GM12878 (cell line): ENCODE results near the gene ZBED5. TPM values are rescaled to one million over a fixed set of nuclear protein-coding genes. Genes with fewer than 3 reads are reported as not detected.

Experiments
- CBX3 ChIP-seq: fragments of 200-600 bp; sonication (generic); IDR thresholded peaks from 2 replicates; pipeline ENCODE4 v1.6.1; 2016; ENCODE audit warnings: low read depth, borderline replicate concordance
- CBX5 ChIP-seq: sonication (generic); IDR thresholded peaks from 2 replicates; pipeline ENCODE4 v1.6.1; 2016; ENCODE audit warnings: low read depth, moderate library complexity, mild to moderate bottlenecking, inconsistent platforms
- CHD1 ChIP-seq: IDR thresholded peaks from 2 replicates; pipeline ENCODE4 v1.6.1; 2012; ENCODE audit warnings: low read depth, low read length, improper control_type of control experiment
- CHD2 ChIP-seq: IDR thresholded peaks from 2 replicates; pipeline ENCODE4 v1.6.1; 2011; ENCODE audit warnings: low read depth, low read length, improper control_type of control experiment, borderline replicate concordance
- EGR1 ChIP-seq, 2 experiments: IDR thresholded peaks; 1 replicate in 1 of 2; 2 replicates in 1 of 2; pipeline ENCODE4 v1.6.1; 2011 to 2012; ENCODE audit warnings: low read depth in 2 of 2, low read length in 2 of 2, borderline replicate concordance in 1 of 2, mild to moderate bottlenecking in 1 of 2, moderate library complexity in 1 of 2
- GABPA ChIP-seq: IDR thresholded peaks from 2 replicates; pipeline ENCODE4 v1.6.1; 2014; ENCODE audit warnings: antibody characterized with exemption, low read depth, mild to moderate bottlenecking, inconsistent platforms
- HDAC6 ChIP-seq: fragments of 200-600 bp; sonication (generic); IDR thresholded peaks from one replicate; pipeline ENCODE4 v1.8.0; 2017; ENCODE audit warnings: antibody characterized with exemption; ENCODE audit not compliant: unreplicated experiment
- IKZF1 ChIP-seq: fragments of 450-650 bp; conservative IDR thresholded peaks from 2 replicates; pipeline ENCODE4 v1.6.1; 2017; ENCODE audit warnings: antibody characterized with exemption, mild to moderate bottlenecking
- IRF3 ChIP-seq: fragments of 450-650 bp; IDR thresholded peaks from 2 replicates; pipeline ENCODE4 v1.6.1; 2014; ENCODE audit warnings: mild to moderate bottlenecking
- JUND ChIP-seq: IDR thresholded peaks from 2 replicates; pipeline ENCODE4 v1.6.1; 2012; ENCODE audit warnings: low read depth, mild to moderate bottlenecking, low read length, improper control_type of control experiment, moderate library complexity
- KDM1A ChIP-seq: fragments of 200-600 bp; sonication (generic); IDR thresholded peaks from 2 replicates; pipeline ENCODE4 v1.6.1; 2016; ENCODE audit warnings: borderline replicate concordance
- KLF5 ChIP-seq: fragments of 450-650 bp; IDR thresholded peaks from 2 replicates; pipeline ENCODE4 v1.6.1; 2014; ENCODE audit warnings: mild to moderate bottlenecking; ENCODE audit not compliant: partially characterized antibody
- MYC ChIP-seq: IDR thresholded peaks from 2 replicates; pipeline ENCODE4 v1.6.1; 2011; ENCODE audit warnings: mild to moderate bottlenecking, low read length, moderate library complexity, inconsistent platforms; ENCODE audit not compliant: insufficient read depth, insufficient replicate concordance, insufficient read length, severe bottlenecking
- NBN ChIP-seq: fragments of 450-650 bp; IDR thresholded peaks from 2 replicates; pipeline ENCODE4 v1.6.1; 2016
- NFYA ChIP-seq: IDR thresholded peaks from 2 replicates; pipeline ENCODE4 v1.6.1; 2011; ENCODE audit warnings: low read depth, mild to moderate bottlenecking, low read length, improper control_type of control experiment, borderline replicate concordance
- PAX5 ChIP-seq: IDR thresholded peaks from 2 replicates; pipeline ENCODE4 v1.6.1; 2011; ENCODE audit warnings: low read depth, low read length, borderline replicate concordance
- POLR2A ChIP-seq: IDR thresholded peaks from 2 replicates; pipeline ENCODE4 v1.6.1; 2011; ENCODE audit warnings: low read depth, mild to moderate bottlenecking, low read length
- RAD51 ChIP-seq: fragments of 450-650 bp; IDR thresholded peaks from 2 replicates; pipeline ENCODE4 v1.6.1; 2016; ENCODE audit warnings: moderate library complexity, mild to moderate bottlenecking, inconsistent platforms
- RB1 ChIP-seq: fragments of 450-650 bp; formaldehyde crosslinking; IDR thresholded peaks from 2 replicates; pipeline ENCODE4 v1.6.1; 2017; ENCODE audit warnings: mild to moderate bottlenecking, borderline replicate concordance
- SIX5 ChIP-seq: IDR thresholded peaks from 2 replicates; pipeline ENCODE4 v1.6.1; 2011; ENCODE audit warnings: mild to moderate bottlenecking, low read depth, low read length, moderate library complexity; ENCODE audit not compliant: severe bottlenecking
- SP1 ChIP-seq: IDR thresholded peaks from one replicate; pipeline ENCODE4 v1.6.1; 2011; ENCODE audit warnings: low read depth, low read length
- SUPT20H ChIP-seq: IDR thresholded peaks from 2 replicates; pipeline ENCODE4 v1.6.1; 2011; ENCODE audit warnings: low read depth, mild to moderate bottlenecking, low read length, moderate library complexity, borderline replicate concordance; ENCODE audit not compliant: control insufficient read depth
- ZBED1 ChIP-seq: IDR thresholded peaks from 2 replicates; pipeline ENCODE4 v1.6.1; 2016; ENCODE audit warnings: borderline replicate concordance
- ZNF24 ChIP-seq: fragments of 450-650 bp; IDR thresholded peaks from 2 replicates; pipeline ENCODE4 v1.6.1; 2017; ENCODE audit warnings: antibody characterized with exemption, mild to moderate bottlenecking
- ZSCAN29 ChIP-seq: fragments of 450-650 bp; IDR thresholded peaks from 2 replicates; pipeline ENCODE4 v1.6.1; 2017; ENCODE audit warnings: mild to moderate bottlenecking, moderate library complexity
- ZZZ3 ChIP-seq: IDR thresholded peaks from 2 replicates; pipeline ENCODE4 v1.6.1; 2011; ENCODE audit warnings: low read depth; ENCODE audit not compliant: control insufficient read depth, insufficient read length
- polyA plus RNA-seq, 11 experiments: library from polyadenylated mRNA; depleted of rRNA in 4 of 11; unstranded in 6 of 11; stranded (reverse) in 5 of 11; fragments of >200 nt; fragmentation: Nextera tagmentation in 4 of 11; fragmentation: Illumina TruSeq in 1 of 11; extraction: Ambion mirVana in 4 of 11; extraction: Trizol in 1 of 11; gene quantifications; 1 replicate in 1 of 11; 2 replicates in 10 of 11; pipeline versions ENCODE4 v1.2.1 to v1.2.3, GENCODE V29; 2011 to 2016; ENCODE audit warnings: inconsistent platforms in 2 of 11, missing spikeins in 2 of 11, low read depth in 1 of 11
- total RNA-seq, 4 experiments: library from RNA; depleted of rRNA in 3 of 4; stranded (reverse); fragments of >200 nt in 3 of 4; fragmentation: Illumina TruSeq in 1 of 4; extraction: Trizol in 1 of 4; gene quantifications; 2 replicates each; pipeline versions ENCODE4 v1.2.1 to v1.2.3, GENCODE V29; 2013 to 2021
- TF ChIP-seq, protein P1 (sequence below): IDR thresholded peaks from 2 replicates; pipeline ENCODE4 v1.6.1; 2012; ENCODE audit warnings: low read depth, low read length, improper control_type of control experiment
- TF ChIP-seq, protein P2 (sequence below): fragments of 150-350 bp; IDR thresholded peaks from 2 replicates; pipeline ENCODE4 v1.6.1; 2016; ENCODE audit warnings: low read depth, low read length

Gene ZBED5
- total and polyA plus RNA-seq, 10 of the 15 experiments (the other 5 are each of a cell fraction or from before 2014, with no cell fraction given): 27.3 to 86.8 (median 37.6) TPM

DNA sequence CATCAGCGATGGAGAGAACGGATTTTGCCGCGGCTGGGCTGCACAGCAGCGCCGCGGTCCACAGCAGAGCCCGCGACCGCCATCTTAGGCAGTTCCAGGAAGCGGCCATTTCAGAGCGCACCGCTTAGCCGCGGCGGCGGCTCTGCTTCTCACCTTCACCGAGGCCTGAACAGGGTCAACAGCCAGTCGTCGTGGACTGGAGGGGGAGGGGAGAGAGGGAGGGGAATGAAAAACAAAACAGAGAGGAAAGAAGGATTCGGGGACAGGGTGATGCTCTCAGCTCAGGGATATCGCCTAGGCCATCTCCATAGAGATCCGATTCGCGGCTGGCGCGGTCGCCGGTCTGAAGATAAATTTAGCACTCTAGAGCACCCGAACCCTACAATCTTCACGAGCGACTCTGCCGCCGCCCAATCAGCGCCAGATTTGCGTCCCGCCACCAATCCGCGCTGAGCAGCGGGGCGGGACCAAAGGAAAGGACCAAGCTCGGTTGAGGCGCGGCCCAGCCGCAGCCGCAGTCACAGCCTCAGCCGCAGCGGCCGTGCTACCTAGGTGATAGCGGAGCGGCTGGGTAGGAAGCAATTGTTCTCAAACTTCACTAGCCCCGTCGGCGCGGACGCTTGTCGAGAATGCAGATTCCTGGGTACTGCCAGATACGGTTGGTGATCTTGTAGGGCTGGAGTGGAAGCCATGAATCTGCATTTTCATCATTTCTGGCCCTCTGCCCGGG is at the start of gene ZBED5 (continued):
- TF ChIP-seq KDM1A: no peak
- no peak for TF ChIP-seq ZNF24
- no peak for TF ChIP-seq GABPA
- TF ChIP-seq SUPT20H: no peak
- peak; percentile 90 for TF ChIP-seq IKZF1
- peak; percentile 89; the same call in 1 of the 2 replicates for TF ChIP-seq RB1
- TF ChIP-seq, protein P1, sequence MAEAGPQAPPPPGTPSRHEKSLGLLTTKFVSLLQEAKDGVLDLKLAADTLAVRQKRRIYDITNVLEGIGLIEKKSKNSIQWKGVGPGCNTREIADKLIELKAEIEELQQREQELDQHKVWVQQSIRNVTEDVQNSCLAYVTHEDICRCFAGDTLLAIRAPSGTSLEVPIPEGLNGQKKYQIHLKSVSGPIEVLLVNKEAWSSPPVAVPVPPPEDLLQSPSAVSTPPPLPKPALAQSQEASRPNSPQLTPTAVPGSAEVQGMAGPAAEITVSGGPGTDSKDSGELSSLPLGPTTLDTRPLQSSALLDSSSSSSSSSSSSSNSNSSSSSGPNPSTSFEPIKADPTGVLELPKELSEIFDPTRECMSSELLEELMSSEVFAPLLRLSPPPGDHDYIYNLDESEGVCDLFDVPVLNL: no peak
- TF ChIP-seq CHD2: peak; percentile 89
- TF ChIP-seq SP1: peak; percentile 96
- no peak for TF ChIP-seq SIX5
- peak; percentile 6 for TF ChIP-seq KLF5
- TF ChIP-seq CBX5: peak; percentile 50; the same call in 1 of the 2 replicates
- TF ChIP-seq NBN: peak; percentile 98
- TF ChIP-seq JUND: no peak
- TF ChIP-seq, protein P2, sequence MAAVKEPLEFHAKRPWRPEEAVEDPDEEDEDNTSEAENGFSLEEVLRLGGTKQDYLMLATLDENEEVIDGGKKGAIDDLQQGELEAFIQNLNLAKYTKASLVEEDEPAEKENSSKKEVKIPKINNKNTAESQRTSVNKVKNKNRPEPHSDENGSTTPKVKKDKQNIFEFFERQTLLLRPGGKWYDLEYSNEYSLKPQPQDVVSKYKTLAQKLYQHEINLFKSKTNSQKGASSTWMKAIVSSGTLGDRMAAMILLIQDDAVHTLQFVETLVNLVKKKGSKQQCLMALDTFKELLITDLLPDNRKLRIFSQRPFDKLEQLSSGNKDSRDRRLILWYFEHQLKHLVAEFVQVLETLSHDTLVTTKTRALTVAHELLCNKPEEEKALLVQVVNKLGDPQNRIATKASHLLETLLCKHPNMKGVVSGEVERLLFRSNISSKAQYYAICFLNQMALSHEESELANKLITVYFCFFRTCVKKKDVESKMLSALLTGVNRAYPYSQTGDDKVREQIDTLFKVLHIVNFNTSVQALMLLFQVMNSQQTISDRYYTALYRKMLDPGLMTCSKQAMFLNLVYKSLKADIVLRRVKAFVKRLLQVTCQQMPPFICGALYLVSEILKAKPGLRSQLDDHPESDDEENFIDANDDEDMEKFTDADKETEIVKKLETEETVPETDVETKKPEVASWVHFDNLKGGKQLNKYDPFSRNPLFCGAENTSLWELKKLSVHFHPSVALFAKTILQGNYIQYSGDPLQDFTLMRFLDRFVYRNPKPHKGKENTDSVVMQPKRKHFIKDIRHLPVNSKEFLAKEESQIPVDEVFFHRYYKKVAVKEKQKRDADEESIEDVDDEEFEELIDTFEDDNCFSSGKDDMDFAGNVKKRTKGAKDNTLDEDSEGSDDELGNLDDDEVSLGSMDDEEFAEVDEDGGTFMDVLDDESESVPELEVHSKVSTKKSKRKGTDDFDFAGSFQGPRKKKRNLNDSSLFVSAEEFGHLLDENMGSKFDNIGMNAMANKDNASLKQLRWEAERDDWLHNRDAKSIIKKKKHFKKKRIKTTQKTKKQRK: no peak
- 0 out of 3 replicates have a peak, but pooled peaks of 1 of the 2 experiments have one; percentile 49 for TF ChIP-seq EGR1 (IDR thresholded peaks at IDR 0.05; ENCODE audit: borderline replicate concordance in 1 of 2, low read depth in 2 of 2, low read length in 2 of 2)
- TF ChIP-seq RAD51: no peak
- peak; percentile 50; the same call in 1 of the 2 replicates for TF ChIP-seq CHD1
- peak; percentile 84 for TF ChIP-seq POLR2A
- no peak for TF ChIP-seq MYC
- no peak for TF ChIP-seq HDAC6
- no peak for TF ChIP-seq ZBED1
- peak; percentile 45 for TF ChIP-seq NFYA
- 0 out of 2 replicates have a peak, but pooled peaks have one; percentile 74 for TF ChIP-seq ZSCAN29
- TF ChIP-seq PAX5: peak; percentile 48
- TF ChIP-seq ZZZ3: no peak
- no peak for TF ChIP-seq CBX3
- peak; percentile 71 for TF ChIP-seq IRF3
